Ovary (tissue), 9 donors: ENCODE measurements around the gene ACTR8. TPM values are rescaled to one million over a fixed set of nuclear protein-coding genes. Genes with fewer than 3 reads are reported as not detected.

Experiments
- DNase-seq, 5 donors: peaks; one replicate each; pipeline ENCODE4 v3.0.0-alpha.2; 2019 to 2020
- H3K27ac ChIP-seq, 2 donors: fragments of 200-600 bp; one replicate each; pipeline versions ENCODE4 v1.5.1 to v1.8.0; 2019 to 2022
- H3K27me3 ChIP-seq: fragments of 200-600 bp; one replicate; pipeline ENCODE4 v1.8.0; 2022
- H3K36me3 ChIP-seq: fragments of 200-600 bp; sonication (generic); one replicate; pipeline ENCODE4 v1.5.1; 2019
- H3K4me1 ChIP-seq: one replicate; pipeline ENCODE4 v1.8.1; 2013; ENCODE audit warnings: mild to moderate bottlenecking, moderate library complexity; ENCODE audit not compliant: insufficient read depth
- H3K4me3 ChIP-seq: fragments of 200-600 bp; sonication (generic); one replicate; pipeline ENCODE4 v1.5.1; 2017
- H3K9me3 ChIP-seq, 2 donors: fragments of 200-600 bp in 1 of 2; sonication (generic) in 1 of 2; one replicate each; pipeline versions ENCODE4 v1.5.1 to v1.8.1; 2013 to 2019; ENCODE audit warnings: mild to moderate bottlenecking in 1 of 2, moderate library complexity in 1 of 2
- EP300 ChIP-seq: sonication (generic); formaldehyde crosslinking; IDR thresholded peaks from one replicate; pipeline ENCODE4 v1.6.1; 2017; ENCODE audit warnings: antibody characterized with exemption
- POLR2A ChIP-seq: fragments of 450-650 bp; IDR thresholded peaks from one replicate; pipeline ENCODE4 v1.6.1; 2017; ENCODE audit warnings: antibody characterized with exemption, mild to moderate bottlenecking, moderate library complexity
- WGBS, 3 donors: extraction: QIAGEN DNeasy Blood & Tissue Kit in 1 of 3; methylation state at CpG; one replicate each; pipeline versions ENCODE4 v1.1.5 to v1.1.7; 2013 to 2017; 5-methylcytosine and 5-hydroxymethylcytosine counted together
- intact Hi-C, 4 donors: fragments of 100-400 bp; cut with DNase I; formaldehyde crosslinking; loops; one replicate each; pipeline versions ENCODE4 v1.11.0 to v1.15.1; 2022 to 2023
- polyA plus RNA-seq, 2 donors: library from polyadenylated mRNA; stranded (reverse); fragments of 200-250 nt in 1 of 2; fragments of 350-450 nt in 1 of 2; fragmentation: Illumina TruSeq in 1 of 2; extraction: RNeasy Lipid Tissue Mini Kit (QIAGEN cat#74804) in 1 of 2; gene quantifications; one replicate each; pipeline ENCODE4 v1.2.3, GENCODE V29; 2013 to 2014
- total RNA-seq, 7 donors: library from RNA; depleted of rRNA in 2 of 7; stranded (reverse); fragments of >200 nt in 2 of 7; fragmentation: NEBNext Ultra II Directional in 3 of 7; extraction: Animal tissue kit (Norgen Biotek cat#: 25700) in 3 of 7; gene quantifications; one replicate each; pipeline versions ENCODE4 v1.1.0 to v1.2.4, GENCODE V29; 2016 to 2023
- TF ChIP-seq, protein P1 (sequence below), 3 donors: fragments of 450-650 bp in 2 of 3; fragments of 200-600 bp in 1 of 3; IDR thresholded peaks; one replicate each; pipeline versions ENCODE4 v1.5.1 to v1.8.0; 2016 to 2022; ENCODE audit warnings: antibody characterized with exemption in 3 of 3, mild to moderate bottlenecking in 1 of 3
- donor health status: DM: no; HTN: no; CAD: no; lungs with moderate emphysema.
- donor health status: DM: no; HTN: no; CAD: no.
- donor health status: Bipolar disorder and iron deficiency.
- donor health status: DM: yes; HTN: yes; CAD: no.
- donor health status: DM: no; HTN: no; CAD: no.
- donor health status: DM: yes; HTN: yes; CAD: no.

Gene ACTR8
- total and polyA plus RNA-seq, 9 donors, result 9.1 to 34.5 (median 20.6) TPM

- H3K4me1 ChIP-seq, result no peaks in the 10 kb centered on the region
- H3K4me3 ChIP-seq, result no peak overlapping the region
- no peak for TF ChIP-seq EP300
- H3K36me3 ChIP-seq, result no peaks in the 10 kb centered on the region
- H3K9me3 ChIP-seq, result no peaks in the 10 kb centered on the region
- H3K27ac ChIP-seq, result no peak overlapping the region
- 54 to 73% (median 70%) methylated on average over 4 of the region's 4 CpGs for WGBS, 3 donors
- intact Hi-C loops, result no loop called here
- H3K27me3 ChIP-seq, result no peaks in the 10 kb centered on the region
- no peak for DNase-seq
Observed at GRCh38 chr3:53860196-53860595, 21.8 kb downstream of the ACTR8 start.

- 87 to 94% (median 89%) methylated on average over 6 of the region's 6 CpGs for WGBS, 3 donors
- H3K4me3 ChIP-seq, result no peak overlapping the region
- H3K27me3 ChIP-seq, result no peaks in the 10 kb centered on the region
- intact Hi-C loops, result no loop called here
- H3K9me3 ChIP-seq, result no peaks in the 10 kb centered on the region
- H3K4me1 ChIP-seq, result no peaks in the 10 kb centered on the region
- DNase-seq, result no peak
- TF ChIP-seq EP300 (no peak), POLR2A (no peak)
- TF ChIP-seq, protein P1, sequence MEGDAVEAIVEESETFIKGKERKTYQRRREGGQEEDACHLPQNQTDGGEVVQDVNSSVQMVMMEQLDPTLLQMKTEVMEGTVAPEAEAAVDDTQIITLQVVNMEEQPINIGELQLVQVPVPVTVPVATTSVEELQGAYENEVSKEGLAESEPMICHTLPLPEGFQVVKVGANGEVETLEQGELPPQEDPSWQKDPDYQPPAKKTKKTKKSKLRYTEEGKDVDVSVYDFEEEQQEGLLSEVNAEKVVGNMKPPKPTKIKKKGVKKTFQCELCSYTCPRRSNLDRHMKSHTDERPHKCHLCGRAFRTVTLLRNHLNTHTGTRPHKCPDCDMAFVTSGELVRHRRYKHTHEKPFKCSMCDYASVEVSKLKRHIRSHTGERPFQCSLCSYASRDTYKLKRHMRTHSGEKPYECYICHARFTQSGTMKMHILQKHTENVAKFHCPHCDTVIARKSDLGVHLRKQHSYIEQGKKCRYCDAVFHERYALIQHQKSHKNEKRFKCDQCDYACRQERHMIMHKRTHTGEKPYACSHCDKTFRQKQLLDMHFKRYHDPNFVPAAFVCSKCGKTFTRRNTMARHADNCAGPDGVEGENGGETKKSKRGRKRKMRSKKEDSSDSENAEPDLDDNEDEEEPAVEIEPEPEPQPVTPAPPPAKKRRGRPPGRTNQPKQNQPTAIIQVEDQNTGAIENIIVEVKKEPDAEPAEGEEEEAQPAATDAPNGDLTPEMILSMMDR (IDR thresholded peaks at IDR 0.05), result no peak
- H3K27ac ChIP-seq, result no peak overlapping the region
- H3K36me3 ChIP-seq, result no peaks in the 10 kb centered on the region
Observed at GRCh38 chr3:53859178-53859577, 22.8 kb downstream of the ACTR8 start.

- Histone ChIP-seq H3K27ac (no peak overlapping the region), H3K36me3 (no peaks in the 10 kb centered on the region), H3K4me3 (no peak overlapping the region), H3K9me3 (no peaks in the 10 kb centered on the region), H3K4me1 (no peaks in the 10 kb centered on the region), H3K27me3 (no peaks in the 10 kb centered on the region)
- TF ChIP-seq EP300 (no peak), POLR2A (no peak)
- TF ChIP-seq, protein P1 (IDR thresholded peaks at IDR 0.05), result no peak
- no peak for DNase-seq
- intact Hi-C loops, result no loop called here
- 76 to 85% (median 78%) methylated on average over 7 of the region's 7 CpGs for WGBS, 3 donors
Observed at GRCh38 chr3:53858096-53858741, 23.7 kb downstream of the ACTR8 start.

- no peaks in the 10 kb centered on the region for H3K36me3 ChIP-seq
- no peaks in the 10 kb centered on the region for H3K27me3 ChIP-seq
- WGBS, 3 donors, result 64 to 90% (median 89%) methylated on average over 7 of the region's 7 CpGs
- TF ChIP-seq, protein P1 (IDR thresholded peaks at IDR 0.05), result no peak
- no peak for TF ChIP-seq EP300
- no peak for TF ChIP-seq POLR2A
- no peak for DNase-seq
- H3K9me3 ChIP-seq, result no peaks in the 10 kb centered on the region
- H3K27ac ChIP-seq, result no peak overlapping the region
- no peaks in the 10 kb centered on the region for H3K4me1 ChIP-seq
- no peak overlapping the region for H3K4me3 ChIP-seq
- intact Hi-C loops, result no loop called here
Observed at GRCh38 chr3:53856964-53857363, 25.0 kb downstream of the ACTR8 start.

DNA sequence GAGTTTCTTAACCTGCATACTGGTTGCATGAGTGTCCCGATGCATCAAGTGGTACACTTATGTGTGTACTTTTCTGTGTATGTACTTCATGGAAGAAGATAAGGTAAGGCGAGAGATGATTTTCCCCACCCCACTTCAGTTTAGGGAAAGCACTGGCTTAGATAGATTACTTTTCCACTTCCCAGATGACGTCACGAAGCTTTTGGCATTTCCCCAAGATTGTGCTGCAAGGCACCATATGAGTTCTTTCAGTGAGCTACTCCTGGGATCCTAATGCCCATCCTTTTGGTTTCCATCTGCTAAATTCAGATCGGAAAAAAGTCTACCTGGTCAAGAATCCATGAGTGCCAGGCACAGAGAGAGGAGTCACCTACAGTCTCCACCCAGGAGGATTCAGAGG, 31.1 kb downstream of the ACTR8 start:
- H3K27ac ChIP-seq, result no peak overlapping the region
- H3K4me3 ChIP-seq, result no peak overlapping the region
- 42% methylated on average over 5 of the region's 5 CpGs for WGBS, 3 donors
- no peaks in the 10 kb centered on the region for H3K27me3 ChIP-seq
- peaks cover 4% of the 10 kb centered on the region for H3K4me1 ChIP-seq
- TF ChIP-seq POLR2A (no peak), EP300 (no peak)
- TF ChIP-seq, protein P1 (IDR thresholded peaks at IDR 0.05), result no peak
- H3K9me3 ChIP-seq, result no peaks in the 10 kb centered on the region
- no peaks in the 10 kb centered on the region for H3K36me3 ChIP-seq
- peak in 3 of 5 donors; percentile 49 to 70 (median 67) for DNase-seq
- intact Hi-C loops, result no loop called here
